AG10803 (cell line): ENCODE data around the gene RNF214.
"Not testable (repeated sequence)": the region's sequence is repeated elsewhere in the genome, so short reads cannot be mapped to it uniquely, and the experiment has no call there.

ENCODE experiments used
- DNase-seq: peaks from one replicate; pipeline ENCODE4 v3.0.0; 2010; ENCODE audit warnings: low read depth
- H3K4me3 ChIP-seq: 2 replicates; pipeline ENCODE4 v1.5.1; 2011; ENCODE audit warnings: mild to moderate bottlenecking, low read length, control low read depth
- TF ChIP-seq, protein P1 (sequence below): conservative IDR thresholded peaks from 2 replicates; pipeline ENCODE4 v1.5.1; 2011; ENCODE audit warnings: mild to moderate bottlenecking, low read length, control low read depth, inconsistent platforms

Gene RNF214

GRCh38 chr11:117232092-117232878, at the start of gene RNF214:
TSS of gene RNF214 (plus strand) at chr11:117232671. CDS start at chr11:117234273, 1,602 bp downstream.
- peak within 1 kb of the TSS; percentile 87 for H3K4me3 ChIP-seq
- peak; percentile 64 for DNase-seq
- TF ChIP-seq, protein P1, sequence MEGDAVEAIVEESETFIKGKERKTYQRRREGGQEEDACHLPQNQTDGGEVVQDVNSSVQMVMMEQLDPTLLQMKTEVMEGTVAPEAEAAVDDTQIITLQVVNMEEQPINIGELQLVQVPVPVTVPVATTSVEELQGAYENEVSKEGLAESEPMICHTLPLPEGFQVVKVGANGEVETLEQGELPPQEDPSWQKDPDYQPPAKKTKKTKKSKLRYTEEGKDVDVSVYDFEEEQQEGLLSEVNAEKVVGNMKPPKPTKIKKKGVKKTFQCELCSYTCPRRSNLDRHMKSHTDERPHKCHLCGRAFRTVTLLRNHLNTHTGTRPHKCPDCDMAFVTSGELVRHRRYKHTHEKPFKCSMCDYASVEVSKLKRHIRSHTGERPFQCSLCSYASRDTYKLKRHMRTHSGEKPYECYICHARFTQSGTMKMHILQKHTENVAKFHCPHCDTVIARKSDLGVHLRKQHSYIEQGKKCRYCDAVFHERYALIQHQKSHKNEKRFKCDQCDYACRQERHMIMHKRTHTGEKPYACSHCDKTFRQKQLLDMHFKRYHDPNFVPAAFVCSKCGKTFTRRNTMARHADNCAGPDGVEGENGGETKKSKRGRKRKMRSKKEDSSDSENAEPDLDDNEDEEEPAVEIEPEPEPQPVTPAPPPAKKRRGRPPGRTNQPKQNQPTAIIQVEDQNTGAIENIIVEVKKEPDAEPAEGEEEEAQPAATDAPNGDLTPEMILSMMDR: peak; percentile 48

DNA sequence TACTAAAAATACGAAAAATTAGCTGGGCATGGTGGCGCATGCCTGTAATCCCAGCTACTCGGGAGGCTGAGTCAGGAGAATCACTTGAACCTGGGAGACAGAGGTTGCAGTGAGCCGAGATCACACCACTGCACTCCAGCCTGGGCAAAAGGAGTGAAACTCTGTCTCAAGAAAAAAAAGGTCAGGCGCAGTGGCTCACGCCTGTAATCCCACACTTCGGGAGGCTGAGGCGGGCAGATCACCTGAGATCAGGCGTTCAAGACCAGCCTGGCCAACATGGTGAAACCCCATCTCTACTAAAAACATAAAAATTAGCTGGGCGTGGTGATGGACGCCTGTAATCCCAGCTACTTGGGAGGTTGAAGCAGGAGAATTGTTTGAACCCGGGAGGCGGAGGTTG, 49.3 kb upstream of the RNF214 start:
- DNase-seq: not testable (repeated sequence)

GRCh38 chr11:117183724-117184349, 48.6 kb upstream of the RNF214 start:
- TF ChIP-seq, protein P1: no peak
- no peak overlapping the region for H3K4me3 ChIP-seq
- no peak for DNase-seq

More for the DNA sequence above, 49.3 kb upstream of the RNF214 start:
- not testable (repeated sequence) for H3K4me3 ChIP-seq

DNA sequence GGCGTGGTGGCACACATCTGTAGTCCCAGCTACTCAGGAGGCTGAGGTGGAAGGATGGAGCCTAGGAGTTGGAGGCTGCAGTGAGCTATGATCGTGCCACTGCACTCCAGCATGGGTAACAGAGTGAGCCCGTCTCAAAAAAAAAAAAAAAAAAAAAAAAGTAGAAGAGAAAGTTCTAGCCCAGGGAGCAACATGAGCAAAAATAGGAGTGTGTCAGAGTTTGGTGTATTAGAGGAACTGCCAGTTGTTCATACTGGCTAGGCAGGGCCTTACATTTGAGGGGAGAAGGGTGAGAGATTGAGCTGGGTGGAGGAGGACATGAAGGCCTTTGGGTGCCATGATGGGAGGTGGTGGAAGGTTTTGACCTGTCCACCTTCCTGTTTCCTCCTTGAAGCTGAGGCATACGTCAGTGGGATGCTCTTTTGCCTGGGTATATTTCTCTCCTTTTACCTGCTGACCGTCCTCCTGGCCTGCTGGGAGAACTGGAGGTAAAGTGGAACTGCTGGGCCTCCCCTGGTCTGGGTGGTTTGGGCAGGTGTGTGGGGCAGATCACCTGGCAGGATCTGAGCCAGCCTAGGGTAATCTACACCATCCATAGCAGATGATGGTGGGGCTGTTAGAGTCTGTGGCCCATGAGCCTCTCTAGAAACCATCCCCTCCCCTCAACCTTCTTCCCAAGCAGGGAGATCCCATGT, 46.6 kb upstream of the RNF214 start:
- DNase-seq: no peak
- H3K4me3 ChIP-seq: no peak overlapping the region
- TF ChIP-seq, protein P1: no peak

DNA sequence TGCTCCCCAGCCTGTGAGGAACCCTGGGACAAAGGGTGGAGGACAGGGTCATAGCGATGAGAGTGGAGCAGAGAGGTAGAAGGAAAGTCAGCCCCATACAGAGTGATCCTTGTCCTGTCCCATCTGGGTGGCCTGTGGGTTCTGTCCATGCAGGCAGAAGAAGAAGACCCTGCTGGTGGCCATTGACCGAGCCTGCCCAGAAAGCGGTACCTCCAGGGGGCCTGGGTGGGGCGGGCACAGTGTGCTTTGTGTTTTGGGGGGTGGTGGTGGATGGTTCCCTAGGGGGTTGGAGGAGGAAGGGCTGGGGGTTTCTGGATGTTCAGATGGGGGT, 46.1 kb upstream of the RNF214 start:
- TF ChIP-seq, protein P1: no peak
- H3K4me3 ChIP-seq: no peak overlapping the region

DNA sequence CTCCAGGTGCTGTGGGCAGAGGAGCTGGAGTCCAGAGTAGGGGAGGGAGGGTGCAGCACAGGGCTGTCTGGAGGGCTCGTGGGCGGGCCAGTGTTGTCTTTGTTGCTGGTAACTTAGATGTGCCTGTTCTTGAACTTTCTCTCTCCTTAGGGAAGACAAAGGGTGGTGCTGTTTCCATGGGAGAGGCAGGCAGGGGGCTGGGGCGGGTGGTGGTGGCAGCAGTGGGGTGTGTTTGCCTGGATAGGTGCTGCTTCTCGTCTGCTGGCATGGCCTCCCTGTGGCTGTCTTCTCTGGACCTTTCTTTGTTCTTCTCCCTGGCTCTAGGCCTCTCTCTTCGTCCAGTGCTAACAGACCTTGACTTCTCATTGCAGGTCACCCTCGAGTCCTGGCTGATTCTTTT, 45.5 kb upstream of the RNF214 start:
- DNase-seq: no peak
- no peak overlapping the region for H3K4me3 ChIP-seq
- TF ChIP-seq, protein P1: no peak

More for the DNA sequence above, 46.1 kb upstream of the RNF214 start:
- DNase-seq: no peak

GRCh38 chr11:117187428-117187798, 45.1 kb upstream of the RNF214 start:
- no peak overlapping the region for H3K4me3 ChIP-seq
- TF ChIP-seq, protein P1: no peak
- DNase-seq: no peak
